Liver (tissue), 9 donors: Measurements from ENCODE around the gene LAMA2. TPM values are rescaled to one million over a fixed set of nuclear protein-coding genes. Genes with fewer than 3 reads are reported as not detected.

Experiments
- DNase-seq: peaks from one replicate; pipeline ENCODE4 v3.0.0-alpha.2; 2017; ENCODE audit warnings: low spot score
- H3K27ac ChIP-seq, 2 donors: one replicate each; pipeline ENCODE4 v1.7.0; 2013; ENCODE audit warnings: inconsistent platforms in 2 of 2, low read length in 2 of 2, control low read depth in 1 of 2, low read depth in 1 of 2, mild to moderate bottlenecking in 1 of 2
- H3K27me3 ChIP-seq, 4 donors: one replicate each; pipeline versions ENCODE4 v1.6.1 to v1.7.0; 2013; ENCODE audit warnings: low read length in 3 of 4, inconsistent platforms in 1 of 4, mild to moderate bottlenecking in 1 of 4, moderate library complexity in 1 of 4; ENCODE audit not compliant: control insufficient read depth in 4 of 4, insufficient read depth in 4 of 4
- H3K36me3 ChIP-seq, 4 donors: one replicate each; pipeline versions ENCODE4 v1.6.1 to v1.7.0; 2013; ENCODE audit warnings: low read length in 3 of 4, mild to moderate bottlenecking in 3 of 4, low read depth in 1 of 4, moderate library complexity in 1 of 4; ENCODE audit not compliant: control insufficient read depth in 4 of 4, insufficient read depth in 3 of 4
- H3K4me1 ChIP-seq, 4 donors: one replicate each; pipeline versions ENCODE4 v1.6.1 to v1.7.0; 2013; ENCODE audit warnings: low read length in 3 of 4, mild to moderate bottlenecking in 3 of 4, moderate library complexity in 1 of 4; ENCODE audit not compliant: control insufficient read depth in 4 of 4, insufficient read depth in 4 of 4
- H3K4me3 ChIP-seq, 3 donors: one replicate each; pipeline versions ENCODE4 v1.6.1 to v1.7.0; 2013; ENCODE audit warnings: low read length in 3 of 3, control low read depth in 1 of 3, low read depth in 1 of 3, mild to moderate bottlenecking in 1 of 3
- H3K9ac ChIP-seq, 2 donors: one replicate each; pipeline ENCODE4 v1.7.0; 2013; ENCODE audit warnings: low read length in 2 of 2, mild to moderate bottlenecking in 2 of 2, moderate library complexity in 2 of 2, control low read depth in 1 of 2, low read depth in 1 of 2
- H3K9me3 ChIP-seq, 4 donors: one replicate each; pipeline versions ENCODE4 v1.6.1 to v1.7.0; 2013; ENCODE audit warnings: low read length in 3 of 4; ENCODE audit not compliant: control insufficient read depth in 4 of 4
- CTCF ChIP-seq: fragments of 150-350 bp; IDR thresholded peaks from 2 replicates; pipeline ENCODE4 v1.5.1; 2017; ENCODE audit warnings: improper control_type of control experiment, low read depth, low read length; ENCODE audit not compliant: missing input control
- EGR1 ChIP-seq, 2 donors: IDR thresholded peaks; 2 replicates each; pipeline ENCODE4 v1.6.1; 2016 to 2018; ENCODE audit warnings: antibody characterized with exemption in 2 of 2, low read depth in 2 of 2
- FOXA1 ChIP-seq: IDR thresholded peaks from 2 replicates; pipeline ENCODE4 v1.6.1; 2016; ENCODE audit warnings: antibody characterized with exemption
- FOXA2 ChIP-seq: IDR thresholded peaks from 2 replicates; pipeline ENCODE4 v1.6.1; 2016; ENCODE audit warnings: antibody characterized with exemption
- HNF4A ChIP-seq, 2 donors: conservative IDR thresholded peaks; 2 replicates each; pipeline ENCODE4 v1.6.1; 2016; ENCODE audit warnings: antibody characterized with exemption in 2 of 2, mild to moderate bottlenecking in 2 of 2
- HNF4G ChIP-seq: IDR thresholded peaks from 2 replicates; pipeline ENCODE4 v1.6.1; 2016; ENCODE audit warnings: antibody characterized with exemption
- JUND ChIP-seq, 2 donors: IDR thresholded peaks; 2 replicates each; pipeline ENCODE4 v1.6.1; 2016; ENCODE audit warnings: antibody characterized with exemption in 2 of 2
- MAX ChIP-seq: IDR thresholded peaks from 2 replicates; pipeline ENCODE4 v1.6.1; 2016; ENCODE audit warnings: antibody characterized with exemption
- NR2F2 ChIP-seq: IDR thresholded peaks from 2 replicates; pipeline ENCODE4 v1.6.1; 2016; ENCODE audit warnings: antibody characterized with exemption
- REST ChIP-seq: IDR thresholded peaks from 2 replicates; pipeline ENCODE4 v1.6.1; 2016; ENCODE audit warnings: antibody characterized with exemption, mild to moderate bottlenecking
- TAF1 ChIP-seq: conservative IDR thresholded peaks from 2 replicates; pipeline ENCODE4 v1.6.1; 2016; ENCODE audit warnings: antibody characterized with exemption, mild to moderate bottlenecking
- YY1 ChIP-seq: IDR thresholded peaks from 2 replicates; pipeline ENCODE4 v1.6.1; 2016; ENCODE audit warnings: antibody characterized with exemption, mild to moderate bottlenecking
- ZBTB33 ChIP-seq: IDR thresholded peaks from 2 replicates; pipeline ENCODE4 v1.6.1; 2016; ENCODE audit warnings: antibody characterized with exemption
- WGBS: extraction: QIAGEN DNeasy Blood & Tissue Kit; methylation state at CpG from one replicate; pipeline ENCODE4 v1.1.7; 2013; 5-methylcytosine and 5-hydroxymethylcytosine counted together
- polyA plus RNA-seq, 2 donors: library from polyadenylated mRNA; stranded (reverse) in 1 of 2; unstranded in 1 of 2; fragments of 200-250 nt in 1 of 2; fragments of >200 nt in 1 of 2; fragmentation: Nextera tagmentation in 1 of 2; extraction: Ambion mirVana in 1 of 2; gene quantifications; one replicate each; pipeline versions ENCODE4 v1.2.1 to v1.2.3, GENCODE V29; 2013 to 2015
- total RNA-seq, 2 donors: library from RNA; depleted of rRNA; stranded (reverse); fragments of >200 nt; gene quantifications; one replicate each; pipeline ENCODE4 v1.2.3, GENCODE V29; 2014
- donor health status: healthy.
- donor health status: healthy.
- donor health status: healthy.
- donor health status: healthy.
- donor health status: healthy.

Gene LAMA2
- total and polyA plus RNA-seq, 4 donors = 1.3 to 17.0 (median 3.0) TPM

- Histone ChIP-seq H3K9ac (no peak overlapping the region), H3K4me3 (no peak overlapping the region), H3K4me1 (peaks cover 0 to 18% (median 13%) of the 10 kb centered on the region in 4 donors), H3K27me3 (no peaks in the 10 kb centered on the region), H3K36me3 (no peaks in the 10 kb centered on the region), H3K9me3 (no peaks in the 10 kb centered on the region), H3K27ac (no peak overlapping the region)
- WGBS = 46% methylated on average over 7 of the region's 7 CpGs
- no peak for DNase-seq
- no peak for TF ChIP-seq EGR1 (IDR thresholded peaks at IDR 0.05; ENCODE audit: low read depth in 2 of 2)
- peak in 1 of 2 donors; percentile 14 for TF ChIP-seq HNF4A (conservative IDR thresholded peaks at IDR 0.05)
- TF ChIP-seq NR2F2 = no peak
Measured at GRCh38 chr6:129475477-129476247, 592.7 kb downstream of the LAMA2 start.

GRCh38 chr6:129476248-129476564 lies 593.3 kb downstream of the LAMA2 start:
- peaks cover 0 to 18% (median 13%) of the 10 kb centered on the region in 4 donors for H3K4me1 ChIP-seq
- TF ChIP-seq JUND (IDR thresholded peaks at IDR 0.05) (no peak), ZBTB33 (no peak), TAF1 (no peak), FOXA2 (no peak), YY1 (no peak), HNF4A (conservative IDR thresholded peaks at IDR 0.05) (no peak), FOXA1 (no peak), CTCF (no peak)
- H3K9ac ChIP-seq = no peak overlapping the region
- no peaks in the 10 kb centered on the region for H3K27me3 ChIP-seq
- no peaks in the 10 kb centered on the region for H3K9me3 ChIP-seq
- 82% methylated on average over 4 of the region's 4 CpGs for WGBS
- no peak overlapping the region for H3K4me3 ChIP-seq
- H3K36me3 ChIP-seq = no peaks in the 10 kb centered on the region
- no peak for DNase-seq
- no peak overlapping the region for H3K27ac ChIP-seq

- WGBS = 94% methylated on average over 4 of the region's 4 CpGs
- H3K9me3 ChIP-seq = no peaks in the 10 kb centered on the region
- TF ChIP-seq MAX (no peak), HNF4G (no peak), FOXA1 (no peak), REST (no peak)
- no peak overlapping the region for H3K27ac ChIP-seq
- no peak overlapping the region for H3K9ac ChIP-seq
- DNase-seq = no peak
- peaks cover 0 to 18% (median 13%) of the 10 kb centered on the region in 4 donors for H3K4me1 ChIP-seq
- H3K36me3 ChIP-seq = no peaks in the 10 kb centered on the region
- H3K27me3 ChIP-seq = no peaks in the 10 kb centered on the region
- H3K4me3 ChIP-seq = no peak overlapping the region
Measured at GRCh38 chr6:129476810-129477209, 593.9 kb downstream of the LAMA2 start.
